Pancreas (tissue), 10 donors: ENCODE results near the gene PRKCA. TPM values are rescaled to one million over a fixed set of nuclear protein-coding genes. Genes with fewer than 3 reads are reported as not detected.

Experiments used
- ATAC-seq, 4 donors: fragments of 200-7000 bp; cut with Tn5 transposase; one replicate each; pipeline versions ENCODE4 v1.8.0 to v1.9.1; 2020; ENCODE audit warnings: mild to moderate bottlenecking in 4 of 4, moderate library complexity in 4 of 4
- DNase-seq, 6 donors: peaks; one replicate each; pipeline ENCODE4 v3.0.0-alpha.2; 2020
- FAIRE-seq: peaks from 2 replicates; lab custom pipeline; 2012; peaks lifted over from hg19 to GRCh38; lab: Jason Lieb, UNC
- H3K27ac ChIP-seq, 4 donors: fragments of 200-600 bp; sonication (generic); 1 replicate in 3 of 4; 2 replicates in 1 of 4; pipeline versions ENCODE4 v1.5.0 to v1.8.0; 2020
- H3K27me3 ChIP-seq, 4 donors: fragments of 200-600 bp; one replicate each; pipeline ENCODE4 v1.8.0; 2021
- H3K36me3 ChIP-seq, 3 donors: fragments of 200-600 bp; sonication (generic) in 1 of 3; one replicate each; pipeline versions ENCODE4 v1.5.0 to v1.8.0; 2020 to 2021
- H3K4me1 ChIP-seq, 3 donors: fragments of 200-600 bp; one replicate each; pipeline ENCODE4 v1.8.0; 2021
- H3K4me3 ChIP-seq, 4 donors: fragments of 200-600 bp; sonication (generic) in 2 of 4; one replicate each; pipeline versions ENCODE4 v1.5.0 to v1.8.0; 2020 to 2021
- H3K9me3 ChIP-seq, 4 donors: fragments of 200-600 bp; one replicate each; pipeline ENCODE4 v1.8.0; 2021
- WGBS, 2 donors: extraction: QIAGEN DNeasy Blood & Tissue Kit; methylation state at CpG; one replicate each; pipeline ENCODE4 v1.1.7; 2013; 5-methylcytosine and 5-hydroxymethylcytosine counted together
- intact Hi-C, 3 donors: fragments of 100-400 bp; cut with DNase I; formaldehyde crosslinking; loops; one replicate each; pipeline versions ENCODE4 v1.11.1 to v1.14.2; 2022
- polyA plus RNA-seq, 2 donors: library from polyadenylated mRNA; stranded (reverse); fragments of 200-250 nt; gene quantifications; one replicate each; pipeline ENCODE4 v1.2.3, GENCODE V29; 2013
- total RNA-seq, 6 donors: library from RNA; stranded (reverse); fragmentation: NEBNext Ultra II Directional in 4 of 6; extraction: Animal tissue kit (Norgen Biotek cat#: 25700) in 4 of 6; gene quantifications; one replicate each; pipeline versions ENCODE4 v1.2.1 to v1.2.4, GENCODE V29; 2021 to 2023
- TF ChIP-seq, protein P1 (sequence below), 4 donors: fragments of 200-600 bp; sonication (generic) in 3 of 4; IDR thresholded peaks; one replicate each; pipeline versions ENCODE4 v1.5.0 to v1.8.0; 2021; ENCODE audit warnings: antibody characterized with exemption in 4 of 4
- donor health status: healthy with polysubstance abuse.
- donor health status: DM: no; HTN: no; CAD: no; lungs with moderate emphysema.
- donor health status: DM: no; HTN: no; CAD: no.
- donor health status: control.
- donor health status: control.
- donor health status: Bipolar disorder and iron deficiency.
- donor health status: DM: yes; HTN: yes; CAD: no.
- donor health status: DM: no; HTN: no; CAD: no.
- donor health status: DM: no; HTN: no; CAD: no.
- donor health status: DM: yes; HTN: yes; CAD: no.

The PRKCA gene
- total and polyA plus RNA-seq, 8 donors: 3.5 to 22.3 (median 10.2) TPM

GRCh38 chr17:66549311-66549704 lies 246.9 kb downstream of the PRKCA start:
- intact Hi-C loops: no loop called here
- TF ChIP-seq, protein P1, sequence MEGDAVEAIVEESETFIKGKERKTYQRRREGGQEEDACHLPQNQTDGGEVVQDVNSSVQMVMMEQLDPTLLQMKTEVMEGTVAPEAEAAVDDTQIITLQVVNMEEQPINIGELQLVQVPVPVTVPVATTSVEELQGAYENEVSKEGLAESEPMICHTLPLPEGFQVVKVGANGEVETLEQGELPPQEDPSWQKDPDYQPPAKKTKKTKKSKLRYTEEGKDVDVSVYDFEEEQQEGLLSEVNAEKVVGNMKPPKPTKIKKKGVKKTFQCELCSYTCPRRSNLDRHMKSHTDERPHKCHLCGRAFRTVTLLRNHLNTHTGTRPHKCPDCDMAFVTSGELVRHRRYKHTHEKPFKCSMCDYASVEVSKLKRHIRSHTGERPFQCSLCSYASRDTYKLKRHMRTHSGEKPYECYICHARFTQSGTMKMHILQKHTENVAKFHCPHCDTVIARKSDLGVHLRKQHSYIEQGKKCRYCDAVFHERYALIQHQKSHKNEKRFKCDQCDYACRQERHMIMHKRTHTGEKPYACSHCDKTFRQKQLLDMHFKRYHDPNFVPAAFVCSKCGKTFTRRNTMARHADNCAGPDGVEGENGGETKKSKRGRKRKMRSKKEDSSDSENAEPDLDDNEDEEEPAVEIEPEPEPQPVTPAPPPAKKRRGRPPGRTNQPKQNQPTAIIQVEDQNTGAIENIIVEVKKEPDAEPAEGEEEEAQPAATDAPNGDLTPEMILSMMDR (IDR thresholded peaks at IDR 0.05): no peak
- no peak for DNase-seq
- H3K27me3 ChIP-seq: no peaks in the 10 kb centered on the region
- H3K4me1 ChIP-seq: peaks cover 0 to 15% (median 0%) of the 10 kb centered on the region in 3 donors
- H3K27ac ChIP-seq: no peak overlapping the region
- H3K4me3 ChIP-seq: no peak overlapping the region
- H3K9me3 ChIP-seq: no peaks in the 10 kb centered on the region
- FAIRE-seq: no peak
- ATAC-seq: no peak
- H3K36me3 ChIP-seq: no peaks in the 10 kb centered on the region
- WGBS, 2 donors: 66 to 78% methylated on average over 3 of the region's 3 CpGs

DNA sequence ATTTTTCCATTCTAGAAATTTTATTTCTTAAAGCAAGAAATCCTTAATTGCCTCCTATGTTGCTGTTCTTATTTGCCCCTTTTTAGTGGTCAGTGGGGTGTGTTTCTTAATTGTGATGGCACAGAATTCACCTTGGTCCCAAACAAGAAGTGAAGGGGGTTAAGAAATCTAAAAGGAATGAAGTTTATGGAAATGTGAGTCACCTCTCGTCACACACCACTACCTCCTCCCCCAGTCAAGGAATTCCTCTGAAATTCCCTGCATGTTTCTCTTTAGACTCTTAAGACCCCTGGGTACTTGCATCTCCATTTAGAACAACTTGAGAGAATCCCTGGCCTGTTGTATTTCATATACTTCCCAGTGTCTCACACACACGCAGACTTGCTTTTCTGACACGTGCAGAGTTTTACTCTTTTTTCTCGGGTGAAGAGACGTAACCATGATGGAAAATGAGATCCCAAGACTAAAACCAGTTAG lies 247.4 kb downstream of the PRKCA start:
- Histone ChIP-seq H3K27me3 (no peaks in the 10 kb centered on the region), H3K4me1 (peaks cover 0 to 15% (median 0%) of the 10 kb centered on the region in 3 donors), H3K27ac (no peak overlapping the region), H3K36me3 (no peaks in the 10 kb centered on the region), H3K9me3 (no peaks in the 10 kb centered on the region), H3K4me3 (no peak overlapping the region)
- ATAC-seq (no peak), DNase-seq (no peak), FAIRE-seq (no peak)
- 85 to 87% methylated on average over 5 of the region's 5 CpGs for WGBS, 2 donors
- TF ChIP-seq, protein P1 (IDR thresholded peaks at IDR 0.05): no peak
- intact Hi-C loops: no loop called here

GRCh38 chr17:66551839-66552238 lies 249.4 kb downstream of the PRKCA start:
- H3K4me3 ChIP-seq: no peak overlapping the region
- no peak for FAIRE-seq
- H3K27ac ChIP-seq: no peak overlapping the region
- peaks cover 0 to 15% (median 0%) of the 10 kb centered on the region in 3 donors for H3K4me1 ChIP-seq
- no peaks in the 10 kb centered on the region for H3K9me3 ChIP-seq
- no peaks in the 10 kb centered on the region for H3K27me3 ChIP-seq
- 96 to 98% methylated on average over 2 of the region's 2 CpGs for WGBS, 2 donors
- intact Hi-C loops: no loop called here
- ATAC-seq: no peak
- no peaks in the 10 kb centered on the region for H3K36me3 ChIP-seq
- DNase-seq: no peak
- TF ChIP-seq, protein P1 (IDR thresholded peaks at IDR 0.05): no peak

GRCh38 chr17:66552371-66552770 lies 250.0 kb downstream of the PRKCA start:
- H3K9me3 ChIP-seq: no peaks in the 10 kb centered on the region
- no peaks in the 10 kb centered on the region for H3K27me3 ChIP-seq
- TF ChIP-seq, protein P1 (IDR thresholded peaks at IDR 0.05): no peak
- ATAC-seq: no peak
- WGBS, 2 donors: 91 to 95% methylated on average over 7 of the region's 7 CpGs
- H3K4me1 ChIP-seq: peaks cover 0 to 12% (median 0%) of the 10 kb centered on the region in 3 donors
- H3K4me3 ChIP-seq: no peak overlapping the region
- intact Hi-C loops: no loop called here
- no peak for FAIRE-seq
- no peaks in the 10 kb centered on the region for H3K36me3 ChIP-seq
- no peak for DNase-seq
- H3K27ac ChIP-seq: no peak overlapping the region

DNA sequence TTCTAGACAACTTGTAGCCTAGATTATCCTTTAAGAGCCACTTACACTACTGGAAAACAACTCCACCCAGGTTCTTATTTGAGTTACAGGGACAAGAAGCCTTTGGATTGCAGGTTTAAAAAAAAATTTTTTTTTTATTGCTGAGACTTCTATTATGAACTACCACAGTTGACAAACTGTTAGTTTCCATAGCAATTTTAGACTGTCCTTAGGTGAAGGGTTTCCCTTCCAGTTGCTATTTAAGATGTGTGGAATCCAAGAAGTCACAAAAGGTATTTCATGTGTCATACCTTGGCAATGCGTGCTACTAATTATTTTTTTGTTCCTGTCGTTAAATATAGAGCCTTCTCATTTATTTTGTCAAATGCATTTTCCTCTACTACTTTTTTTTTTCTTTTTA lies 253.2 kb downstream of the PRKCA start:
- H3K27ac ChIP-seq: no peak overlapping the region
- TF ChIP-seq, protein P1 (IDR thresholded peaks at IDR 0.05): no peak
- H3K9me3 ChIP-seq: no peaks in the 10 kb centered on the region
- H3K4me1 ChIP-seq: no peaks in the 10 kb centered on the region
- H3K36me3 ChIP-seq: no peaks in the 10 kb centered on the region
- no peak overlapping the region for H3K4me3 ChIP-seq
- 71 to 73% methylated on average over 2 of the region's 2 CpGs for WGBS, 2 donors
- ATAC-seq (no peak), FAIRE-seq (no peak), DNase-seq (no peak)
- H3K27me3 ChIP-seq: no peaks in the 10 kb centered on the region
- intact Hi-C loops: no loop called here
